K562 (cell line): Measurements from ENCODE around the gene TPD52L1.

Experiments
- BACH1 ChIP-seq: fragments of 200-800 bp; sonication (Bioruptor generic); IDR thresholded peaks from 2 replicates; pipeline ENCODE4 v1.6.1; 2016; ENCODE audit warnings: missing genetic modification characterization, missing compliant biosample characterization
- BHLHE40 ChIP-seq: IDR thresholded peaks from 2 replicates; pipeline ENCODE4 v1.6.1; 2011; ENCODE audit warnings: low read length, improper control_type of control experiment
- CTCF ChIP-seq, 3 experiments: IDR thresholded peaks in 2 of 3; conservative IDR thresholded peaks in 1 of 3; 2 replicates each; pipeline ENCODE4 v1.5.1; 2011 to 2012; ENCODE audit warnings: low read length in 3 of 3, mild to moderate bottlenecking in 3 of 3, control low read depth in 2 of 3, improper control_type of control experiment in 1 of 3, inconsistent platforms in 1 of 3, low read depth in 1 of 3, mixed read lengths in 1 of 3, moderate library complexity in 1 of 3; ENCODE audit not compliant: insufficient read depth in 2 of 3
- HDAC2 ChIP-seq: fragments of 450-650 bp; IDR thresholded peaks from 2 replicates; pipeline ENCODE4 v1.6.1; 2016; ENCODE audit warnings: mild to moderate bottlenecking
- SPI1 ChIP-seq: IDR thresholded peaks from 2 replicates; pipeline ENCODE4 v1.6.1; 2011; ENCODE audit warnings: low read depth, low read length, control low read depth, borderline replicate concordance
- YY1 ChIP-seq, 3 experiments: IDR thresholded peaks; 2 replicates each; pipeline ENCODE4 v1.6.1; 2011; ENCODE audit warnings: low read length in 2 of 3, mild to moderate bottlenecking in 2 of 3, moderate library complexity in 2 of 3, borderline replicate concordance in 1 of 3, control low read depth in 1 of 3, low read depth in 1 of 3; ENCODE audit not compliant: insufficient read depth in 3 of 3, insufficient replicate concordance in 2 of 3, control insufficient read depth in 1 of 3, insufficient read length in 1 of 3; ENCODE audit errors: extremely low read depth in 1 of 3

GRCh38 chr6:125303512-125303854, 149.9 kb downstream of the TPD52L1 start:
- TF ChIP-seq CTCF (IDR thresholded peaks at IDR 0.05 in 2 of 3, conservative IDR thresholded peaks at IDR 0.05 in 1 of 3; ENCODE audit: insufficient read depth in 2 of 3, low read depth in 1 of 3, low read length in 3 of 3): no peak
- TF ChIP-seq HDAC2: no peak
- TF ChIP-seq SPI1: peak; percentile 75; the same call in 1 of the 2 replicates
- TF ChIP-seq YY1 (IDR thresholded peaks at IDR 0.05; ENCODE audit: borderline replicate concordance in 1 of 3, control insufficient read depth in 1 of 3, extremely low read depth in 1 of 3, insufficient read depth in 3 of 3, insufficient read length in 1 of 3, insufficient replicate concordance in 2 of 3, low read depth in 1 of 3, low read length in 2 of 3): no peak
- no peak for TF ChIP-seq BACH1 (tag)
- no peak for TF ChIP-seq BHLHE40
